HG03521 (cell line): ENCODE results near the gene CALML3.

Experiments used
- ATAC-seq: cut with Tn5 transposase; IDR thresholded peaks from one replicate; pipeline ENCODE4 v1.9.1; 2021; ENCODE audit warnings: mild to moderate bottlenecking, moderate library complexity; ENCODE audit not compliant: unreplicated experiment

The CALML3 gene

GRCh38 chr10:5506246-5506645 lies 18.5 kb upstream of the CALML3 start:
- ATAC-seq = no peak

GRCh38 chr10:5506751-5507648 lies 17.8 kb upstream of the CALML3 start:
- no peak for ATAC-seq

GRCh38 chr10:5507649-5508131 lies 17.1 kb upstream of the CALML3 start:
- no peak for ATAC-seq

GRCh38 chr10:5508161-5508604 lies 16.6 kb upstream of the CALML3 start:
- ATAC-seq = no peak

GRCh38 chr10:5508786-5509185 lies 16.0 kb upstream of the CALML3 start:
- no peak for ATAC-seq

- no peak for ATAC-seq
Observed at GRCh38 chr10:5509236-5509635, 15.5 kb upstream of the CALML3 start.

- ATAC-seq = no peak
Observed at GRCh38 chr10:5509691-5510090, 15.1 kb upstream of the CALML3 start.

GRCh38 chr10:5510281-5511072 lies 14.3 kb upstream of the CALML3 start:
- ATAC-seq = no peak

- no peak for ATAC-seq
Observed at GRCh38 chr10:5511231-5511884, 13.4 kb upstream of the CALML3 start.

GRCh38 chr10:5511885-5512280 lies 12.9 kb upstream of the CALML3 start:
- ATAC-seq = no peak

GRCh38 chr10:5512331-5512730 lies 12.4 kb upstream of the CALML3 start:
- ATAC-seq = no peak

GRCh38 chr10:5512881-5513612 lies 11.7 kb upstream of the CALML3 start:
- ATAC-seq = no peak

GRCh38 chr10:5514226-5514850 lies 10.4 kb upstream of the CALML3 start:
- no peak for ATAC-seq

GRCh38 chr10:5515948-5516761 lies 8.6 kb upstream of the CALML3 start:
- ATAC-seq = no peak

- ATAC-seq = no peak
Observed at GRCh38 chr10:5517546-5517945, 7.2 kb upstream of the CALML3 start.

- ATAC-seq = no peak
Observed at GRCh38 chr10:5518143-5518542, 6.6 kb upstream of the CALML3 start.

- ATAC-seq = no peak
Observed at GRCh38 chr10:5519054-5519453, 5.7 kb upstream of the CALML3 start.

GRCh38 chr10:5522913-5523560 lies 1.7 kb upstream of the CALML3 start:
- ATAC-seq = no peak
